ENCODE data around the gene ENOX1.

- TF ChIP-seq EZH2phosphoT487 (IDR thresholded peaks at IDR 0.05) (no peak), CTCF (IDR thresholded peaks at IDR 0.05) (no peak)
These were observed 515.6 kb downstream of the ENOX1 start for GRCh38 chr13:43271152-43271551.
